OCI-M2 (cell line): Measurements from ENCODE around the gene CXCR2.
"Not testable (repeated sequence)": the region's sequence is repeated elsewhere in the genome, so short reads cannot be mapped to it uniquely, and the experiment has no call there.

Source experiments
- DNase-seq: peaks from one replicate; lab custom pipeline; 2025; ENCODE audit not compliant: unreplicated experiment; lab: John Stamatoyannopoulos, UW

CXCR2 gene

DNA sequence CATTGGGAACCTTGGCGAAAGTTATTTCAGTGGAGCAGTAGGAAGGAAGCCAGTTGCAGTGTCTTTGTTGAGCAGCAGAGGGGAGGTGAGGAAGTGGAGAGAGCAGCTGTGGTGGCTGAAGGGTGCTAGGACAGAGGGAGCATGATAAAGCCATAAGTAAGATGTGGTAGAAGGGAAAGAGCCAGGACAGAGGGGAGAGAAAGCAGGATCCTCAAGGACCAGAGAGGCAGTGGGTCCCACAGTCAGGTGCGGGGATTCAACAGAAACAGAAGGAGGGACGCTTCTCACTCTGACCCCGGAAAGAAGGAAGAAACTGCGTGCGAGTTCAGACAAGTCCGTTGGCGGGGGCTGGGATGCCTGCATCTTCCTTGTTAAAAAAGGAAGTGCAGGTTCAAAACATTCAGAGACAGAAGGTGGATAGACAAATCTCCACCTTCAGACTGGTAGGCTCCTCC lies at the start of gene CXCR2:
Gene CXCR2 (plus strand): TSS at position 403 of the 455 bp plus-strand sequence. CDS start 8,774 bp downstream, outside the sequence.
- DNase-seq, result no peak

DNA sequence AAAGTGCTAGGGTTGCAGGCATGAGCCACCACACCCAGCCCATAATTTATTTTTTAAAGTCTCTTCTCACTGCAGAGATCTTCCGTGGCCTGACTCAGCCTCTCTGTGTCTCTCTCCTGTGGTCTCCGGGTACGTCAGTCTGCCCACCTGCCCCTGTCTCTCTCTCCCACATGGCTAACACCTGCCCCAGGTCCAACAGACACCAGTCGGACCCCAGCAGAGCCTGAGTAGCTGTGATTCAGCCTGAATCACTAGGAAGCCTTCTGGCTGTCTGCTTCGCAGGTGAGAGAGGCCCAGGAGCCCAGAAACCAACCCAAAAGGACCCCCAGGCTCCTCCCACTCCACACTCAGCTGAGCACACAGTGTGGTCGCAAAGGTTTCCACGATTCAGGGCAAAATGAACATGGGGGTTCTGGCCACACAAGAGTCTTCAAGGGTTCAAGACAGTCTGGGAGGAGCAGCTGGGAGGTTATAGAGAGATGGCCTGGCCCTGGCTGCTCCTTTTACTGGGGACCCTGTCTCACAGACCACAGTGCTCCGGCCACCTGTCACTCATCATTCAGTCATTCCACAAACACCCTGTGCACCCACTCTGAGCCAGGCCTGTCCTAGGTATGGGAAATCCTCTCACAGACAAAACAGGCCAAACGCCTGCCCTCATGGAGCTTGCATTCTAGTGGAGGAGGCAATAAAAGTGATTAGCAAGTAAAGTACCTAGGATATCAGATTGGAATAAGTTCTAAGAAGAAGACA lies 48.2 kb upstream of the CXCR2 start:
- no peak for DNase-seq

GRCh38 chr2:218079943-218080913 lies 45.6 kb upstream of the CXCR2 start:
- no peak for DNase-seq

GRCh38 chr2:218081063-218081462 lies 44.8 kb upstream of the CXCR2 start:
- DNase-seq, result no peak

DNA sequence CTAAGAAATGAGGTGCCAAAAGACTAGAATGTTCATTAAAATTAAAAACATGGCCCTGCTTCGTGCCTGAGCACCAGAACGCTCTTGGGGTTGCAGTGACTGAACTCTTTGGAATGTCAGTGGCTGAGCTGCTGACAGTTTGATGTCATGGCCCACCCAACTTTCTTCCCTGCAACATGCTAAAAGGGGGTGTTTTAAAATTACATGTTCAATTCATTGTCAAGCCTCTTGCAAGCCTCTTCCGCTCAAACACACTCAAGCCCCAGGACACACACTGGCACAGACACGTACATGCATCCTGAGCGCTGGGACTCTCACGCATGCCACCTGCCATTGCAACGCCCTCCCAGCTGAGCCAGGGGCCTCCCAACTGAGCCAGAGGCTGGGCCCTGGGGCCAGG lies 44.1 kb upstream of the CXCR2 start:
- no peak for DNase-seq

DNA sequence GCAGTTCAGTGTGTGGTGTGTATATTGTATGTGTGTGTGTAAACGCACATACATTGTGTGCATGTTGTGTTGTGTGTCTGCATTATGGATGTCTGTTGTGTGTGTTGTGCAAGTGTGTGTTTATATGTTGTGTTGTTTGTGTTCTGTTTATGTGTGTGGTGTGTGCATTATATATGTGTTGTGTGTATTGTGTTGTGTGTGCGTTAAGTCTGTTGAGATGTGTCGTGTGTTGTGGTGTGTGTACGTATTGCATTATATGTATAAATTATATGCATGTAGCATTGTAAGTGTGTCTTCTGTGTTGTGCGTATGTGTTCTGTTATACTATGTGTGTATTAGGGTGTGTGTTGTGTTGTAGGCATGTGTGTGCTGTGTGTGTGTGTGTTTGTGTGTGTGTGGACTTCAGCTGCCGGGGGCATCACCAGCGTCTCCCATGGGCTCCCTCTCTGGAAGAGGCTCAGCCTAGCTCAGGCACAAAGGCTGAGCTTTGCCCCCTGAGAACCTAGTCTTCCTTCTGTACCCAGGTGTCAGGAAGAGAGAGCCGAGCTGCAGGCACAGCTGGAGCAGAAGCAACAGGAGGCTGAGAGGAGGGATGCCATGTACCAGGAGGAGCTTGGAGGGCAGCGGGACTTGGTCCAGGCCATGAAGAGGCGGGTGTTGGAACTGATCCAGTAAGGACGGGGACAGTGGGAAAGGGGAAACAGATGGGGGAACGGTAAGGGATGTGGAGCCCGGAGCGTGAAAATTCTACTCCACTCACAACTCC lies 43.1 kb upstream of the CXCR2 start:
- no peak for DNase-seq

- no peak for DNase-seq
These were observed 42.5 kb upstream of the CXCR2 start for GRCh38 chr2:218083352-218083676.

- DNase-seq, result no peak
These were observed 39.4 kb upstream of the CXCR2 start for GRCh38 chr2:218086478-218086877.

DNA sequence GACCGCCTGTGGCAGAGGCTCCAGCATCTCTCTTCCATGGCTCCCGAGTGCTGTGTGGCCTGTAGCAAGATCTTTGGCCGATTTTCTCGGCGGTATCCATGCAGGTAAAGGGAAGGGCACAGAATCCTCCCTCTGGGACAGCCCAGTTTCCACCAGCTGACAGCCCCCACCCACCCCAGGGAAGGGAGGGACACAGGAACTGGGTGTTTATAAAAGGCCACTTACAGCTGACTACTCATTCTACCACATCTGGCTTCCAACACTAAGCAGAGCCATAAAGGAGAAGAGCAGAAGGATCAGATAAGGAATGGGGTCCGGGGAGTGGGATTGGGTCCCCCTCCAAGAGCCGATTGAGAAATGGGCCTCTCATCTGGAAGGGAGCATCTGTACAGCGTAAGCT lies 36.6 kb upstream of the CXCR2 start:
- no peak for DNase-seq

DNA sequence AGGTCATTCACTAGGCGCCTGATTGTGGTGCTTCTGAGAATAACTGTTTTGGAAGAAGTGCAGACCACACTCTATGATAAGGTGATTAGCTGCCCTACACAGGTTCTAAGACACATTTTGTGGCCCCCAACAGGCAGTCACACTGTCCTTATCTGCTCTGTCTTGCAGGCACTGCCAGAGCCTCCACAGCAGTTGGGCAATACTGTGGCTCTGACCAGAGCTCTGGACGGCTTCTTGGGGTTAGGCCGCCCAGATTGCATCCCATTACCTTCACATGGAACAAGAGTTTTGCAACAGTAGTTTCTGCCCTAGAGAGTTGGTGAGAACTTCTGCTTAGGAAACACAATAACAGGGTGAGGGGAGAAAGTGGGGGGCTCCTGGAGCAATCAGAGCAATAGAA lies 34.1 kb upstream of the CXCR2 start:
- no peak for DNase-seq

- DNase-seq, result no peak
These were observed 31.9 kb upstream of the CXCR2 start for GRCh38 chr2:218093879-218094278.

- no peak for DNase-seq
These were observed 30.0 kb upstream of the CXCR2 start for GRCh38 chr2:218095853-218096252.

DNA sequence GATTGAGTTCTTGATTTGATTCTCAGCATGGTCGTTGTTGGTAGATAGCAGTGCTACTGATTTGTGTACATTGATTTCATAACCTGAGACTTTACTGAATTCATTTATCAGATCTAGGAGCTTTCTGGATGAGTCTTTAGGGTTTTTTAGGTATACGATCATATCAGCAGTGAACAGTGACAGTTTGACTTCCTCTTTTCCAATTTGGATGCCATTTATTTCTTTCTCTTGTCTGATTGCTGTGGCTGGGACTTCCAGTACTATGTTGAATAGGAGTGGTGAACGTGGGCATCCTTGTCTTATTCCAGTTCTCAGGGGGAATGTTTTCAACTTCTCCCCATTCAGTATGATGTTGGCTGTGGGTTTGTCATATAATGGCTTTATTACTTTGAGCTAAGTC lies 27.9 kb upstream of the CXCR2 start:
- no peak for DNase-seq

DNA sequence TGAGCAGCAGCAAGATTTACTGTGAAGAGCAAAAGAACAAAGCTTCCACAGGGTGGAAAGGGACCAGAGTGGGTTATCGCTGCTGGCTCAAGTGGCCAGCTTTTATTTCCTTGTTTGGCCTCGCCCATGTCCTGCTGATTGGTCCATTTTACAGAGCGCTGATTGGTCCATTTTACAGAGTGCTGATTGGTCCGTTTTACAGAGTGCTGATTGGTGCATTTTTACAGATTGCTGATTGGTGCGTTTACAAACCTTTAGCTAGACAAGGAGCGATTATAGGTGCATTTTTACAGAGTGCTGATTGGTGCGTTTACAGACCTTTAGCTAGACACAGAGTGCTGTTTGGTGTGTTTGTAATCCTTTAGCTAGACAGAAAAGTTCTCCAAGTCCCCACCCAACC lies 17.0 kb upstream of the CXCR2 start:
- DNase-seq, result not testable (repeated sequence)

DNA sequence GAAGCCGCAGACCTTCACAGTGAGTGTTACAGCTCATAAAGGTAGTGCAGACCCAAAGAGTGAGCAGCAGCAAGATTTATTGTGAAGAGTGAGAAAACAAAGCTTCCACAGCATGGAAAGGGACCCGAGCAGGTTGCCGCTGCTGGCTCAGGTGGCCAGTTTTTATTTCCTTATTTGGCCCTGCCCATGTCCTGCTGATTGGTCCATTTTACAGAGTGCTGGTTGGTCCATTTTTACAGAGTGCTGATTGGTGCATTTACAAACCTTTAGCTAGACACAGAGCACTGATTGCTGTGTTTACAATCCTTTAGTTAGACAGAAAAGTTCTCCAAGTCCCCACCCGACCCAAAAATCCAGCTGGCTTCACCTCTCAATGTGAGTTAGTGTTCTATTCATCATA lies 4.0 kb upstream of the CXCR2 start:
- DNase-seq, result not testable (repeated sequence)

DNA sequence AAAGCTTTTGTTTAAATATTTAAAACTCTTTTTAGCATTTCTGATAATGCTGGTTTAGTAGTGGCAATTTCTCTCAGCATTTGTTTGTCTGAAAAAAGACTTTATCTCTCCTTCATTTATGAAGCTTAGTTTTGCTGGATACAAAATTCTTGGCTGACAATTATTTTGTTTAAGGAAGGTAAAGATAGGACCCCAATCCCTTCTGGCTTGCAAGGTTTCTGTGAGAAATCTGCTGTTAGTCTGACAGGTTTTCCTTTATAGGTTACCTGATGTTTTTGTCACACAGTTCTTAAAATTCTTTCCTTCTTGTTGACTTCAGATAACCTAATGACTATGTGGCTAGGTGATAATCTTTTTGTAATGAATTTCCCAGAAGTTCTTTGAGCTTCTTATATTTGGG lies 3.5 kb upstream of the CXCR2 start:
- not testable (repeated sequence) for DNase-seq

- no peak for DNase-seq
These were observed 1.8 kb upstream of the CXCR2 start for GRCh38 chr2:218123986-218124385.

DNA sequence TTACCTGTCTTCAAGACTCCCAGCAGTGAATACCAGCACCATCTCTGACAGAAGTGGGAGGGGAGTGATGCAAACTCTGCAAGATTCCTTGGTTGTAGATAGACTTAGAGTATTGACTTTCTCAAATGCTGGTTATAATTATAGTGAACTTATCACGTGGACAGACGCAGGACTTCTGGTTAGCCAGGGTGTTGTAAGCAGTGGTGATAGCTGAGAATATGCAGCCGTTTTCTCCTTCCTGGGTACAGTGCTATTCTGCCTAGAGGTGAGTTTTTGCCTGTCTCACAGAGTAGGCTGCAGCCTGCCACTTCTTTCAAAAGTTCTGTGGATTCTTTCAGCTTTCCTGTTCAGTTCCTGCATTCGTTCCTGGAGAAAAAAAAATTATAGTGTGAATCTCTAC lies 733 bp upstream of the CXCR2 start:
- DNase-seq, result no peak

GRCh38 chr2:218127929-218128455 lies 2.2 kb downstream of the CXCR2 start:
- DNase-seq, result no peak

DNA sequence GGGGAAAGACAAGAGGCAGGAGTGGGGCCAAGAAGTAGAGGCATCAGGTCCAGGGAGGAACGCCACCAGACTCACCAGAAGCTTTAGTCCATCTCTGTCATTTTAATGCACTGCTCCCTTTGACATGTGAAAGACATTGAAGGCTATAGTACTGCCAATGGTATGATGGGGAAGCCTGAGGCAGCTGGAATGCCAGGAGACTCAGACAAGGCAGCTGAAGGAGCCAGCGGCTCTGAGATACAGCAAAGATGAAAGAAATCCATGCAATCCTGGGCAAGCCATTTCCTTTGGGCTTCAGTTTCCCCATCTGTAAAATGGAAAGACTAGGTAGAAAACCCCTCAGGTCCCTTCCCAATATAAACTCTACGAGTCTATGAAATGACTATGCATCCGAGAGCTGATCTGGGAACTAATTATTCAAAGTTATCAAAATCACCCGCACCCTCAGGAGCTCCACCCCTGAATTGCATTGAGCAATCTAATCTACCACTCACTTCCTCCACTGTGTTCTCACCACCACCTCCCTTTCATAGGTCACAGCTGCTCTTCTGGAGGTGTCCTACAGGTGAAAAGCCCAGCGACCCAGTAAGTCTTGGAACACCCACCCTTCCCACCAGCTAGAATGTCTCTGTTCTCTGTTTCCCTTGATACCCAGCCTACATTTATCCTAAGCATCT lies 3.1 kb downstream of the CXCR2 start:
- DNase-seq, result no peak
